ENCODE results near the gene NUP133. TPM values are rescaled to one million over a fixed set of nuclear protein-coding genes. Genes with fewer than 3 reads are reported as not detected.

NUP133 gene
- total RNA-seq, 1 experiment from 2014 or later: 50.9 TPM

GRCh38 chr1:229445828-229446227 is 62.3 kb downstream of the NUP133 start:
- no peak overlapping the region for H3K4me3 Mint-ChIP-seq (ENCODE audit: low read depth, unreplicated experiment)
- H3K36me3 Mint-ChIP-seq (ENCODE audit: insufficient read depth, unreplicated experiment): peaks cover 26% of the 10 kb centered on the region
- H3K4me1 Mint-ChIP-seq (ENCODE audit: low read depth, unreplicated experiment): no peaks in the 10 kb centered on the region
- H3K27ac Mint-ChIP-seq (ENCODE audit: unreplicated experiment): no peak overlapping the region
- H3K27me3 Mint-ChIP-seq (ENCODE audit: unreplicated experiment): no peaks in the 10 kb centered on the region
- H3K9me3 Mint-ChIP-seq (ENCODE audit: low read depth, unreplicated experiment): no peaks in the 10 kb centered on the region
- TF ChIP-seq, protein P1, sequence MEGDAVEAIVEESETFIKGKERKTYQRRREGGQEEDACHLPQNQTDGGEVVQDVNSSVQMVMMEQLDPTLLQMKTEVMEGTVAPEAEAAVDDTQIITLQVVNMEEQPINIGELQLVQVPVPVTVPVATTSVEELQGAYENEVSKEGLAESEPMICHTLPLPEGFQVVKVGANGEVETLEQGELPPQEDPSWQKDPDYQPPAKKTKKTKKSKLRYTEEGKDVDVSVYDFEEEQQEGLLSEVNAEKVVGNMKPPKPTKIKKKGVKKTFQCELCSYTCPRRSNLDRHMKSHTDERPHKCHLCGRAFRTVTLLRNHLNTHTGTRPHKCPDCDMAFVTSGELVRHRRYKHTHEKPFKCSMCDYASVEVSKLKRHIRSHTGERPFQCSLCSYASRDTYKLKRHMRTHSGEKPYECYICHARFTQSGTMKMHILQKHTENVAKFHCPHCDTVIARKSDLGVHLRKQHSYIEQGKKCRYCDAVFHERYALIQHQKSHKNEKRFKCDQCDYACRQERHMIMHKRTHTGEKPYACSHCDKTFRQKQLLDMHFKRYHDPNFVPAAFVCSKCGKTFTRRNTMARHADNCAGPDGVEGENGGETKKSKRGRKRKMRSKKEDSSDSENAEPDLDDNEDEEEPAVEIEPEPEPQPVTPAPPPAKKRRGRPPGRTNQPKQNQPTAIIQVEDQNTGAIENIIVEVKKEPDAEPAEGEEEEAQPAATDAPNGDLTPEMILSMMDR (IDR thresholded peaks at IDR 0.05; ENCODE audit: unreplicated experiment): no peak
- CTCF ChIA-PET: no interaction called here
- DNase-seq: no peak
- intact Hi-C loops (cut with micrococcal nuclease; ENCODE audit: unreplicated experiment): no loop called here
- no TSS peak for BruUV-seq (replicated peaks)

DNA sequence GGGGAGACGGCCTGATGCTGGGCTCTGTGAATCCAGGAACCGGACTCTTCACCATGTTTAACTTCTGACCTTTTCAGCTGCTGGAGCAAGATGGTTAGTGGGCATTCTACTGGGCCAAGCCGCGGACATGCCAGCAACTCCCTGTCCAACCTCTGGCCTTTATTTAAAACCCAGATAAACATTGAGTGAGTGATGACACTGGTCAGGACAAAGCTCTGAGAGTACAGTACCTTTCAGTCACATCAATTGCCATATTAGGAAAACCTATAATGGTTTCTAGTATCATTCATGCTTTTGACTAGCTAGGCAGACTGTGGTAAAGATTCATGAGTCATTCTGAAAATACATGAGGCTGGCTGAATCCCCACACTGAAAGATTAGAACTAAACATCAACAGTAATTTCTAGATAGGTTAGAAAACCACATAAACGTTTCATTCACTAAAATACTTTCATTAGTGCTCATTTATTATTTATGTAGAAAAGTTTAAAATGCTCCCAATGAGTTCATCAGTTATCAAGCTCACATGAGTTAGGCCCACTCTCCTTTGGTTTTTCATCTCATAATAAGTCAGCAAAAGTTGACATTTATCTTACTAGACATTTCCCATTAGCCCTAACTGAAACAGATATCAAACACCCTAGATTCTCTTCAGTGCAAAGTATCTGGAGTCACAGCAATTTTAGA is 67.1 kb downstream of the NUP133 start:
- Mint-ChIP-seq H3K4me3 (ENCODE audit: low read depth, unreplicated experiment) (no peak overlapping the region), H3K4me1 (ENCODE audit: low read depth, unreplicated experiment) (no peaks in the 10 kb centered on the region), H3K36me3 (ENCODE audit: insufficient read depth, unreplicated experiment) (peaks cover under 1% of the 10 kb centered on the region), H3K9me3 (ENCODE audit: low read depth, unreplicated experiment) (no peaks in the 10 kb centered on the region), H3K27me3 (ENCODE audit: unreplicated experiment) (no peaks in the 10 kb centered on the region), H3K27ac (ENCODE audit: unreplicated experiment) (no peak overlapping the region)
- intact Hi-C loops (cut with micrococcal nuclease; ENCODE audit: unreplicated experiment): no loop called here
- no peak for DNase-seq
- BruUV-seq (replicated peaks): no TSS peak
- CTCF ChIA-PET: no interaction called here
- TF ChIP-seq, protein P1 (IDR thresholded peaks at IDR 0.05; ENCODE audit: unreplicated experiment): no peak

- intact Hi-C loops (cut with micrococcal nuclease; ENCODE audit: unreplicated experiment): no loop called here
- TF ChIP-seq, protein P1 (IDR thresholded peaks at IDR 0.05; ENCODE audit: unreplicated experiment): no peak
- Mint-ChIP-seq H3K36me3 (ENCODE audit: insufficient read depth, unreplicated experiment) (peaks cover 5% of the 10 kb centered on the region), H3K27ac (ENCODE audit: unreplicated experiment) (no peak overlapping the region), H3K9me3 (ENCODE audit: low read depth, unreplicated experiment) (no peaks in the 10 kb centered on the region), H3K4me1 (ENCODE audit: low read depth, unreplicated experiment) (no peaks in the 10 kb centered on the region), H3K27me3 (ENCODE audit: unreplicated experiment) (peaks cover 20% of the 10 kb centered on the region), H3K4me3 (ENCODE audit: low read depth, unreplicated experiment) (no peak overlapping the region)
- no peak for DNase-seq
- CTCF ChIA-PET: interaction anchor here (0.6 kb wide), 1 partner anchor 443 kb away, joined by 3 read pairs; no protein-coding TSS in a partner anchor
- BruUV-seq (replicated peaks): no TSS peak
Measured at GRCh38 chr1:229438021-229438420, 70.1 kb downstream of the NUP133 start.

GRCh38 chr1:229437443-229437842 is 70.7 kb downstream of the NUP133 start:
- TF ChIP-seq, protein P1 (IDR thresholded peaks at IDR 0.05; ENCODE audit: unreplicated experiment): no peak
- no peak for DNase-seq
- no peaks in the 10 kb centered on the region for H3K9me3 Mint-ChIP-seq (ENCODE audit: low read depth, unreplicated experiment)

More at GRCh38 chr1:229437443-229437842, 70.7 kb downstream of the NUP133 start:
- intact Hi-C loops (cut with micrococcal nuclease; ENCODE audit: unreplicated experiment): no loop called here
- no peaks in the 10 kb centered on the region for H3K4me1 Mint-ChIP-seq (ENCODE audit: low read depth, unreplicated experiment)
- peaks cover 24% of the 10 kb centered on the region for H3K27me3 Mint-ChIP-seq (ENCODE audit: unreplicated experiment)
- H3K27ac Mint-ChIP-seq (ENCODE audit: unreplicated experiment): no peak overlapping the region
- CTCF ChIA-PET: interaction anchor here (0.6 kb wide), 1 partner anchor 442 kb away, joined by 3 read pairs; no protein-coding TSS in a partner anchor
- no peak overlapping the region for H3K4me3 Mint-ChIP-seq (ENCODE audit: low read depth, unreplicated experiment)
- no TSS peak for BruUV-seq (replicated peaks)
- H3K36me3 Mint-ChIP-seq (ENCODE audit: insufficient read depth, unreplicated experiment): peaks cover 5% of the 10 kb centered on the region
